DOHH2 (cell line): ENCODE results near the gene SERPINA9.
"Not testable (repeated sequence)": the region's sequence is repeated elsewhere in the genome, so short reads cannot be mapped to it uniquely, and the experiment has no call there.

ENCODE experiments used
- H3F3A ChIP-seq: fragments of 200-600 bp; sonication (generic), shearing (Covaris generic); 2 replicates; pipeline ENCODE4 v1.6.0; 2016; ENCODE audit warnings: antibody characterized with exemption, mild to moderate bottlenecking; ENCODE audit not compliant: control insufficient read depth, insufficient read depth
- H3K27ac ChIP-seq: fragments of 200-600 bp; sonication (generic); 2 replicates; pipeline ENCODE4 v1.5.1; 2014; ENCODE audit warnings: low read depth, mild to moderate bottlenecking, low read length, moderate library complexity
- H3K27me3 ChIP-seq: fragments of 200-600 bp; sonication (generic); 2 replicates; pipeline ENCODE4 v1.6.1; 2014; ENCODE audit warnings: mild to moderate bottlenecking, low read length, mixed read lengths; ENCODE audit not compliant: control insufficient read depth
- H3K36me3 ChIP-seq: fragments of 200-600 bp; sonication (generic); 2 replicates; pipeline ENCODE4 v1.6.1; 2014; ENCODE audit warnings: mild to moderate bottlenecking, low read length, moderate library complexity, mixed read lengths; ENCODE audit not compliant: control insufficient read depth
- H3K4me1 ChIP-seq: fragments of 200-600 bp; sonication (generic); 2 replicates; pipeline ENCODE4 v1.6.1; 2014; ENCODE audit warnings: mild to moderate bottlenecking, low read length, mixed read lengths; ENCODE audit not compliant: control insufficient read depth
- H3K4me2 ChIP-seq: fragments of 200-600 bp; sonication (generic); 2 replicates; pipeline ENCODE4 v1.6.0; 2014; ENCODE audit warnings: mild to moderate bottlenecking, low read length, moderate library complexity
- H3K4me3 ChIP-seq: fragments of 200-600 bp; sonication (generic); 2 replicates; pipeline ENCODE4 v1.5.1; 2014; ENCODE audit warnings: mild to moderate bottlenecking, low read length, mixed read lengths
- H3K79me2 ChIP-seq: fragments of 200-600 bp; sonication (generic); 2 replicates; pipeline ENCODE4 v1.6.1; 2014; ENCODE audit warnings: mild to moderate bottlenecking, low read length, mixed read lengths; ENCODE audit not compliant: control insufficient read depth
- H3K9me2 ChIP-seq: fragments of 200-600 bp; sonication (generic); replicated peaks from 2 replicates; pipeline ENCODE4 v1.6.1; 2014; ENCODE audit warnings: mild to moderate bottlenecking, low read length, mixed read lengths; ENCODE audit not compliant: control insufficient read depth
- H3K9me3 ChIP-seq: fragments of 200-600 bp; sonication (generic); 2 replicates; pipeline ENCODE4 v1.6.1; 2014; ENCODE audit warnings: antibody characterized with exemption, low read length, mixed read lengths; ENCODE audit not compliant: control insufficient read depth, insufficient read depth
- H4K20me1 ChIP-seq: fragments of 200-600 bp; sonication (generic); 2 replicates; pipeline ENCODE4 v1.6.0; 2014; ENCODE audit warnings: low read depth, mild to moderate bottlenecking, antibody characterized with exemption, low read length, moderate library complexity; ENCODE audit not compliant: control insufficient read depth, insufficient read depth
- CTCF ChIP-seq: fragments of 200-600 bp; sonication (generic); IDR thresholded peaks from one replicate; pipeline ENCODE4 v1.5.1; 2014; ENCODE audit warnings: antibody characterized with exemption, mild to moderate bottlenecking, low read depth, low read length; ENCODE audit not compliant: poor library complexity, severe bottlenecking
- EZH2phosphoT487 ChIP-seq: fragments of 200-600 bp; sonication (generic); IDR thresholded peaks from 2 replicates; pipeline ENCODE4 v1.6.1; 2017; ENCODE audit warnings: borderline replicate concordance, mild to moderate bottlenecking, antibody characterized with exemption, low read length, moderate library complexity, mixed read lengths

Gene SERPINA9

GRCh38 chr14:94515856-94516255 is 39.9 kb upstream of the SERPINA9 start:
- Histone ChIP-seq H3K4me3 (no peak overlapping the region), H3K9me3 (no peaks in the 10 kb centered on the region), H3F3A (no peaks in the 10 kb centered on the region), H3K36me3 (no peaks in the 10 kb centered on the region), H3K4me2 (no peak overlapping the region), H3K4me1 (no peaks in the 10 kb centered on the region), H3K9me2 (no peaks in the 10 kb centered on the region), H3K27me3 (peaks cover 17% of the 10 kb centered on the region; the same call in 1 of the 2 replicates), H4K20me1 (no peaks in the 10 kb centered on the region), H3K27ac (no peak overlapping the region), H3K79me2 (no peaks in the 10 kb centered on the region)
- no peak for TF ChIP-seq EZH2phosphoT487
- no peak for TF ChIP-seq CTCF

GRCh38 chr14:94515426-94515825 is 39.4 kb upstream of the SERPINA9 start:
- Histone ChIP-seq H3K4me1 (no peaks in the 10 kb centered on the region), H3K27ac (no peak overlapping the region), H3K27me3 (peaks cover 17% of the 10 kb centered on the region; the same call in 1 of the 2 replicates)

GRCh38 chr14:94514351-94514750 is 38.4 kb upstream of the SERPINA9 start:
- H3K36me3 ChIP-seq = no peaks in the 10 kb centered on the region
- no peaks in the 10 kb centered on the region for H3F3A ChIP-seq
- no peaks in the 10 kb centered on the region for H4K20me1 ChIP-seq
- no peak overlapping the region for H3K4me2 ChIP-seq
- no peaks in the 10 kb centered on the region for H3K79me2 ChIP-seq
- TF ChIP-seq CTCF (no peak), EZH2phosphoT487 (no peak)
- no peak overlapping the region for H3K27ac ChIP-seq
- no peaks in the 10 kb centered on the region for H3K4me1 ChIP-seq
- no peak overlapping the region for H3K4me3 ChIP-seq
- H3K27me3 ChIP-seq = peaks cover 17% of the 10 kb centered on the region; the same call in 1 of the 2 replicates
- no peaks in the 10 kb centered on the region for H3K9me3 ChIP-seq
- H3K9me2 ChIP-seq = no peaks in the 10 kb centered on the region

More at GRCh38 chr14:94515426-94515825, 39.4 kb upstream of the SERPINA9 start:
- Histone ChIP-seq H3F3A (no peaks in the 10 kb centered on the region), H4K20me1 (no peaks in the 10 kb centered on the region), H3K36me3 (no peaks in the 10 kb centered on the region), H3K4me3 (no peak overlapping the region), H3K9me3 (no peaks in the 10 kb centered on the region), H3K4me2 (no peak overlapping the region), H3K79me2 (no peaks in the 10 kb centered on the region), H3K9me2 (no peaks in the 10 kb centered on the region)
- TF ChIP-seq EZH2phosphoT487 = no peak
- no peak for TF ChIP-seq CTCF

- not testable (repeated sequence) for H3F3A ChIP-seq, H3K9me2 ChIP-seq, H3K27me3 ChIP-seq, H3K4me1 ChIP-seq, H3K36me3 ChIP-seq, H3K79me2 ChIP-seq, H3K4me2 ChIP-seq, H4K20me1 ChIP-seq, H3K27ac ChIP-seq, H3K4me3 ChIP-seq, H3K9me3 ChIP-seq
These were observed 34.5 kb upstream of the SERPINA9 start for GRCh38 chr14:94510481-94510880.
